IPS-20b (cell line): Measurements from ENCODE around the gene SORCS3.

ENCODE experiments used
- H3K27ac ChIP-seq: one replicate; pipeline ENCODE4 v1.5.1; 2013; ENCODE audit warnings: low read length
- H3K27me3 ChIP-seq: 2 replicates; pipeline ENCODE4 v1.6.1; 2013; ENCODE audit warnings: mild to moderate bottlenecking, low read length, inconsistent platforms; ENCODE audit not compliant: insufficient read depth
- H3K36me3 ChIP-seq: 2 replicates; pipeline ENCODE4 v1.6.1; 2013; ENCODE audit warnings: low read depth, mild to moderate bottlenecking, inconsistent platforms, low read length, moderate library complexity; ENCODE audit not compliant: insufficient read depth
- H3K4me1 ChIP-seq: 2 replicates; pipeline ENCODE4 v1.6.1; 2013; ENCODE audit warnings: mild to moderate bottlenecking, control low read depth, inconsistent platforms, low read length, moderate library complexity; ENCODE audit not compliant: insufficient read depth
- H3K4me3 ChIP-seq: 2 replicates; pipeline ENCODE4 v1.5.1; 2013; ENCODE audit warnings: mild to moderate bottlenecking, low read length, inconsistent platforms
- H3K9ac ChIP-seq: 2 replicates; pipeline ENCODE4 v1.6.1; 2013; ENCODE audit warnings: low read depth, mild to moderate bottlenecking, inconsistent platforms, low read length, moderate library complexity
- H3K9me3 ChIP-seq: 2 replicates; pipeline ENCODE4 v1.6.1; 2013; ENCODE audit warnings: mild to moderate bottlenecking, low read depth, low read length, inconsistent platforms; ENCODE audit not compliant: insufficient read depth

SORCS3 gene

DNA sequence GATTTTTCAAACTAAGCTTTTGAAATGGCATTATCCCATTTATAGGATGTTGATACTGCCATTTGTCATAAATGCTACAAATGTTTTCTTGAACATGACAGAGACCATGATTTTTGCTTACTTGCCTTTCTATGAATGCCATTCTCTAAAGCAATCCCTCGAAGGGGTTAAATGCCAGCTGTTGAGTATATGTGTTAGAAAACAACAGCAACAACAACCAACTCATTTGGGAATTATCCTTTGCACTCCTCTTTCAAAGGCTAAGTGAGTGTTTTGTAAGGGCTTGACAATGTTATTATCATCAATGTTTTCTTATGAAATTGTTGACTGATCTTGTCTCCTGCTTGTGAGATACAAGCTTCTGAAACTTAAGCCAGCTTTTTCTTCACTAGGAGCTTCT, 529.4 kb downstream of the SORCS3 start:
- Histone ChIP-seq H3K4me1 (no peaks in the 10 kb centered on the region), H3K27ac (no peak overlapping the region), H3K9ac (no peak overlapping the region), H3K36me3 (no peaks in the 10 kb centered on the region), H3K9me3 (no peaks in the 10 kb centered on the region), H3K27me3 (no peaks in the 10 kb centered on the region), H3K4me3 (no peak overlapping the region)

DNA sequence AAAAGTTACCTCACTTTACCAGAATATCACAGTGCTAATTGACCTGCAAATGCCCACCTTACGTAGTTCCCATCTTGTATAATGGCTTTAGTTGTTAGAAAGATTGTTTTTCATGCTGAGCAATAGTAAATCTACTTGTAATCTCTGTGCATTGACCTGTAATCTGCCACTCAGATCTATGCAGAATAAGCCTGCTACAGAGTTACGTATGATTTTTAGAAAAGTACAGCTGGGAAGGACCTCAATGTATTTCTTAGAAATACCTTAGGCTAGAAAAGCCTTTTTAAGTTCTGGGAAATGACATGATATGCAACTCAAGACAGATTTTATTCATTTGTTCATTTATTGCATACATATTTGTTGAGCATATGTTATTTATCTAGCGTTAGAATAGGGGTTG, 530.9 kb downstream of the SORCS3 start:
- H3K27me3 ChIP-seq = no peaks in the 10 kb centered on the region
- no peaks in the 10 kb centered on the region for H3K36me3 ChIP-seq
- no peaks in the 10 kb centered on the region for H3K4me1 ChIP-seq
- H3K27ac ChIP-seq = no peak overlapping the region
- no peak overlapping the region for H3K4me3 ChIP-seq
- no peak overlapping the region for H3K9ac ChIP-seq
- no peaks in the 10 kb centered on the region for H3K9me3 ChIP-seq

DNA sequence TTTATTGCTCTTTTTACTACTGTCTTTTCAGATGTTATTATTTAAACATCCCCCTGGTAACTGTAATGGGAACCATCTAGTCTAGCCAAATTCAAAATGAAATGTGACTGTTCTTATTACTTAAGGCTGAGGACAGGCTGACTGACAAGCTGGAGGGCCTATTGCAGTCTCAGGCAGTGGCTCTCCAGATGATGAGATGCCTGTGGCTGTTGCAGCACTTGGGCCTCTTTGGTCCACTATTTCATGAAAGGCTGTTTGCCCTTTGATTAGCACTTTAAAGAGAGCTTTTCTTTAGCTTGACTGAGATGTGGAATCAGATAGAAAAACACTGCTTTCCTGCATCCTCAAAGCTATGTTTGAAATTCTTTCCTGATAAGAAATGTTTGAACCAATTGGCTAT, 540.5 kb downstream of the SORCS3 start:
- Histone ChIP-seq H3K4me3 (no peak overlapping the region), H3K36me3 (no peaks in the 10 kb centered on the region), H3K9me3 (no peaks in the 10 kb centered on the region), H3K9ac (no peak overlapping the region), H3K4me1 (no peaks in the 10 kb centered on the region), H3K27me3 (no peaks in the 10 kb centered on the region), H3K27ac (no peak overlapping the region)

DNA sequence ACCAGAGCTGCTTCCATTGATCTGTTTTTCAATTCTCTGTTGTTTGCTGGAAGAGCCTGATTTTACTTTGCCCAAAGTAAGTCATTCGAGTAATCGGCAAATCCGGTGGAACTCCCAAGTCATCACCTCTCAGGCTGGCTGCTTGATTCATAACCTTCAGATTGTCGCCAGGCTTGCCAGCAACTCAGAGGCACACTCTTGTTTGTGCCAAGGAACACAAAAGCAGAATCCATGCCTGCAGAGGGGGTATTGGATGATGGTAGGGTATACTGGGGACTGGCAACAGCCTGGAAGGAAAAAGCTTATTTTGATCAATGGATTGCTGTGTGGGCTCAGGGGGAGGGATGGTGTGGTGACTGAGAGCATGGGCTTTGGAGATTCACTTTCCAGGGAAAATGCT, 542.4 kb downstream of the SORCS3 start:
- Histone ChIP-seq H3K4me3 (no peak overlapping the region), H3K27me3 (no peaks in the 10 kb centered on the region), H3K9ac (no peak overlapping the region), H3K36me3 (no peaks in the 10 kb centered on the region), H3K4me1 (peaks cover under 1% of the 10 kb centered on the region; the same call in 1 of the 2 replicates), H3K27ac (no peak overlapping the region), H3K9me3 (no peaks in the 10 kb centered on the region)

DNA sequence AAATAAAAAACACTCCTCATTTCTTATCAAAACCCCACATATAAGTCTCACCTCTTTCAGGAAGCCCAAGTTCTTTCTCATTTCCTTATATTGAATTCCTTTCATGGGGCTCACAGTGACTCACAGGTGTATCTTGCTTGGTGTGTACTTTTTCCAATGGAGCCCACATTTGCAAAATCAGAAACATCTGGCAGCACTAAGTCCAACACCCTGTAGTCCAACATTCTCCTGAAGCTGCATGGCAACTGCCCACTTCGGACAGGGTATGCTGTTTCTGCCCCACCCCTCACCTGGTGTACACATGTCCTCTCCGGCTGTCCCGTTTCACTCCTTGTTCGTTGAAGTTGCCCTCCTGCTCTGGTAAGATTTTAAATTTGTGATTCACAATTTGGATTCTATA, 544.1 kb downstream of the SORCS3 start:
- peaks cover 10% of the 10 kb centered on the region; the same call in 1 of the 2 replicates for H3K4me1 ChIP-seq

DNA sequence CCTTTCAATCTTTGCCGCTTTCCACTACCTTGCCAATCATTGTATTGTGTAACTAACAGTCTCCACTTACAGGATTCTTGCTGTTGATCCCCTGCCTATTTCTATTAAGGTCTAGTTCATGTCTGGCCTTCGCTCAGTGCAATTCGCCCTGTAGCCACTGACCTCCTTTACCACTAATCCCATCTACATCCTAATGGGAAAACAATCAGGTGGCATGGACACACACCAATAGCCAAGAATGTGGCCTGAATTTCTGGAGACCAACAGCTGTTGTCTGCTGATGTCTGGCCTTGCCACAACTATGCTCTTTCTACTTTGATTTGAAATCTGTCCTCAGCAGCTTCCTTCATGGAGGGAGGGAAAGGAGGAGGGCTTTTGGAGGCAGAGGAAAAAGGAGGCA, 546.2 kb downstream of the SORCS3 start:
- Histone ChIP-seq H3K9me3 (no peaks in the 10 kb centered on the region), H3K27ac (no peak overlapping the region), H3K9ac (no peak overlapping the region), H3K4me3 (no peak overlapping the region), H3K4me1 (peaks cover 10% of the 10 kb centered on the region; the same call in 1 of the 2 replicates), H3K36me3 (no peaks in the 10 kb centered on the region), H3K27me3 (no peaks in the 10 kb centered on the region)

More for the DNA sequence above, 544.1 kb downstream of the SORCS3 start:
- Histone ChIP-seq H3K9me3 (no peaks in the 10 kb centered on the region), H3K4me3 (no peak overlapping the region), H3K9ac (no peak overlapping the region), H3K27ac (no peak overlapping the region), H3K27me3 (no peaks in the 10 kb centered on the region), H3K36me3 (no peaks in the 10 kb centered on the region)

DNA sequence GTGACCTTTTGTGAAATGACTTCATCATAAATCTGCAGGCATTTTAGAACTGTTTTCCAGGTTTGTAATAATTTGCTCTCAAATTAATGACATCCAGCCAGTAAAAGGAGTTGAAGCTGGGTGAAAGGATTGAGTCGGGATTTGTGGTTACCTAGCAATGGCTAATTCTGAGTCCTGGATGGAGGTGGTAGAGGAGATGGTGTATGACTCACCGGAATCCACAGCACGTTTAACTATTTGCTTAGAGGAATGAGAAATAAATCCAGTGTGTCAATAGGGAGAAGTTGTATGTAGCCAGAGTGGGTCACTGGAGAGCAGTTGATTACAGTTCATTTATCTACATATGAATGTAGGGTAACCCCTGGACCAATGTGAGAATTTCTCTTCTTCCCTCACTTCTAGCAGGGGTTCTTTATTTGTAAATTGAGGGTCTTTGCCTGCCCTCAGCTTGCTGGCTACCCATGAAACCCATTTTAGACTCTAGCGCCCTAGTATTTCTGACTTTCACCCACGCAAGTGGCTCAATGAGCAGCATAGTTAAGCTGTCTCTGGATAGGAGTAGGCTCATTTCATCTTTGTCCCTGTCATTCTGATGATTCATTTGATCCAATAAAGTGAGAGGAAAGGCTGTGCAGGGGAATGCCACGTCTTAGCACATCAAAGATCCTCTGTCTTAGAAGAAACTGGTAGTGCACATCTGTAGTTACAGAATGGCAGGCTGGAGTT, 547.8 kb downstream of the SORCS3 start:
- Histone ChIP-seq H3K36me3 (no peaks in the 10 kb centered on the region), H3K27ac (no peak overlapping the region), H3K4me3 (no peak overlapping the region), H3K9me3 (no peaks in the 10 kb centered on the region), H3K4me1 (peaks cover 10% of the 10 kb centered on the region; the same call in 1 of the 2 replicates), H3K9ac (no peak overlapping the region), H3K27me3 (no peaks in the 10 kb centered on the region)

DNA sequence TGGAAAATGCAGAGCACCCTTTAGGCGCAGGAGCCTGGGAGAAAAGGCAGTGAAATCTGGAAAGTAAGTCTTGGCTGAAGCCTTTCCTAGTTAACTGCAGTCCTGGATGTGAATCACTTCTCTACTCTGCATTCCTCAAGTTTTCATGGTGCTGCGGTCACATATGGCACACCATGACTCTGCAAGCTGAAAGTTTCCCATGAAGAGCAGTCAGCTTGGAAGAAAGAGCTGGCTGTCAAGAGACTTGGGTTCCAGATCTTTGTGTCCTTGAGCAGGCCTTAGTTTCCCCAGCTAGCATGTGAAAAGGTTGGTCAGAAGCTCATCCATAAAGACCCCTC, 548.3 kb downstream of the SORCS3 start:
- H3K4me1 ChIP-seq = peaks cover 10% of the 10 kb centered on the region; the same call in 1 of the 2 replicates
- H3K36me3 ChIP-seq = no peaks in the 10 kb centered on the region
- no peaks in the 10 kb centered on the region for H3K27me3 ChIP-seq
- H3K4me3 ChIP-seq = no peak overlapping the region
- H3K9ac ChIP-seq = no peak overlapping the region
- H3K9me3 ChIP-seq = no peaks in the 10 kb centered on the region
- no peak overlapping the region for H3K27ac ChIP-seq

DNA sequence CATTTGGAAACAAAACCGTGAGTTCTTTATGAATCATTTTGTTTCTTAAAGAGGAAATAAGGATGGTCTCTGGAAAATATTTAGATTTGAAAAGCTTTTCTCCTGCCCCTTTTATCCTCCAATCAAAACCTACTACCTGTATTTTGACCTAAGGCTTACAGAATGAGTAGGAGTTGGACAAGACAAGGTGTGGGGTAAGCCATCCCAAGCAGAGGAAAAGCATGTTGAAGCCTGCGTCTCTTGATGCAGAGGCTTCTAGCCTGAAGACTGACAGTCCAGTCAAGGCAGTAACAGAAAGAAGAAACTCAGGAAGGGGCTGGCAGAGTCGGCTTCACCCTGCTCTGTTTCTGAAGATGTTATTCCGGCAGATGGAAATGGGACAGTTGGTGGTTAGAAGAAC, 551.1 kb downstream of the SORCS3 start:
- Histone ChIP-seq H3K36me3 (no peaks in the 10 kb centered on the region), H3K4me3 (no peak overlapping the region), H3K27ac (no peak overlapping the region), H3K9ac (no peak overlapping the region), H3K9me3 (no peaks in the 10 kb centered on the region), H3K4me1 (peaks cover 10% of the 10 kb centered on the region; the same call in 1 of the 2 replicates), H3K27me3 (no peaks in the 10 kb centered on the region)

DNA sequence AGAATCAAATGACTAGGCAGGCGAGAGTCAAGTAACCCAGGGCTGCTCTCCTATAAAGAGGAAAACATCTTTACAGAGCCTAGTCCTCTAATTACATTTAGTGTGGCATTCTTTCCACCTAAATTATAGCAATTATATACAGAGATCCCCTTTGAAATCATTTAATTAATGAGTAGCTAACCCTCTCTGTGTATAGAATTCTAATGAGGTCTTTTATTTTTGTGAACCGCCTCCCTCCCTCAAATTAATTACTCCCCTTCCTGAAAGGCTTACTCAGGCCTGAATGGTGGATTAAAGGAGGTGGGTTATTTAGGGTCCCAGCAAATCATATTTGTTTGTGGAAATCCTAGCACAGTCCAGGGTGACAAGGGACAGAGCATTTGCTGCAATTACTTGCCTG, 551.8 kb downstream of the SORCS3 start:
- no peak overlapping the region for H3K9ac ChIP-seq
- no peaks in the 10 kb centered on the region for H3K9me3 ChIP-seq
- H3K4me1 ChIP-seq = peaks cover 10% of the 10 kb centered on the region; the same call in 1 of the 2 replicates
- H3K27ac ChIP-seq = no peak overlapping the region
- no peaks in the 10 kb centered on the region for H3K36me3 ChIP-seq
- no peak overlapping the region for H3K4me3 ChIP-seq
- no peaks in the 10 kb centered on the region for H3K27me3 ChIP-seq

DNA sequence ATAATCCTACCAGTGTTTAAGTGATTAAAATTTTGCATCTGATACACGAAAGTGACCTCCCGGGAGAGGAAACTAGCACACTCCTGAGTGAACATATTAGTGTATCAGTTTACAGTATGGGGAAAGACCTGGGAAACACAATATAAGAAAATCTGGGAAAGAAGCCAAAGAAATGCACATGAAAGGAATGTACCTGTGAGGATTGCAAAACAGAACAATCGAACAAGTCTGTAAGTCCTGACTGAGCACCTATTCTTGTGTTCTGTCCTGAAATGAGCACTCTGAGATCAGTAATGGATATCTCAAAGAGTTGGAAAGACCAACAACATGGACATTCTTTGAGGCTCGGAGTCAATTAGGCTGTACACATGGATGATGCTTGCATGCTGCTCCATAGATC, 554.7 kb downstream of the SORCS3 start:
- Histone ChIP-seq H3K27me3 (no peaks in the 10 kb centered on the region), H3K36me3 (no peaks in the 10 kb centered on the region), H3K4me3 (no peak overlapping the region), H3K9ac (no peak overlapping the region), H3K4me1 (no peaks in the 10 kb centered on the region), H3K27ac (no peak overlapping the region), H3K9me3 (no peaks in the 10 kb centered on the region)

DNA sequence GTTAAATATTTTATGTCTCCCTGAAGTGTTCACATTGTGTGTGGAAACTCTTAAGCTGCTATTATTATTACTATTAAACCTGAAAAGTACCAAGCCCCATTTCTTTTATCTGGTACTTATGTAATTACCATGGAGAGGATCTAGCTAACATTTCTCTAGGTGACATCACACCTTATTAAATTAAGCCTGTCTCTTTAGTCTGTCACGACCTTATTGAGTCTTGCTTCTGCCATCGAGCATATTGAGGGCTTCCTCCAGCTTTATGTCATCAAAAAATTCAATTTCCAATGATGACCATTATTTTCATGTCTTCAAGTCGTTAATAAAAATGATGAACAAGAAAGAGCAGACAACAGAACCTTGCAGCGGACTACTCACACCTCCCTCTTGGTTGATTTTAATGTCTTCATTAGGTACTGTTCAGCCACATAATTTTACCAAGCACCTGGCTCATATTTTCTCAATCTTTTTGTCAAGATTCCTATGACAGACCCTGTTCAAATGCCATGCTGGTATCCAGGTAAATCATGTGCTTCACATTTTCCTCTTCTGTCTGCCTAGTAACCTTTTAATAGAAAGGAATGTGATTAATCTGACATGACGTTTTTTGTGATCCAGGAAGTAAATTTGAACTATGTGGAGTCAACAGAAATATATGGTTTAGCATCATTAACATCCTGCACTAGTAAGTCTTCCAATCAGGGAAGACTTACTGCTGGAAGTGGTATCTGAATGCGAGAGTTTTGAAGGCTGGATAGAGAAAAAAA, 556.7 kb downstream of the SORCS3 start:
- Histone ChIP-seq H3K9me3 (no peaks in the 10 kb centered on the region), H3K4me3 (no peak overlapping the region), H3K4me1 (no peaks in the 10 kb centered on the region), H3K36me3 (no peaks in the 10 kb centered on the region), H3K9ac (no peak overlapping the region), H3K27me3 (no peaks in the 10 kb centered on the region), H3K27ac (no peak overlapping the region)
